Mesendoderm (in vitro differentiated cells): ENCODE results near the gene USP30.

Experiments used
- DNase-seq: peaks from one replicate; pipeline ENCODE4 v3.0.0; 2013
- H2AK5ac ChIP-seq: 2 replicates; pipeline ENCODE4 v1.6.1; 2013; ENCODE audit warnings: low read length, inconsistent platforms
- H2BK120ac ChIP-seq: 2 replicates; pipeline ENCODE4 v1.6.1; 2013; ENCODE audit warnings: low read depth, mild to moderate bottlenecking, low read length, moderate library complexity, mixed read lengths
- H2BK15ac ChIP-seq: replicated peaks from 2 replicates; pipeline ENCODE4 v1.6.1; 2013; ENCODE audit warnings: low read depth, mild to moderate bottlenecking, moderate library complexity
- H2BK5ac ChIP-seq: 2 replicates; pipeline ENCODE4 v1.6.1; 2013; ENCODE audit warnings: low read length, inconsistent platforms
- H3K18ac ChIP-seq: 2 replicates; pipeline ENCODE4 v1.6.1; 2013; ENCODE audit warnings: mild to moderate bottlenecking, low read length, mixed read lengths
- H3K23ac ChIP-seq: one replicate; pipeline ENCODE4 v1.6.1; 2013; ENCODE audit warnings: low read length
- H3K27ac ChIP-seq: 2 replicates; pipeline ENCODE4 v1.5.1; 2013; ENCODE audit warnings: low read depth, mild to moderate bottlenecking, inconsistent platforms, low read length, moderate library complexity
- H3K27me3 ChIP-seq: 2 replicates; pipeline ENCODE4 v1.6.1; 2013; ENCODE audit warnings: low read length, control low read depth, mild to moderate bottlenecking, inconsistent platforms; ENCODE audit not compliant: insufficient read depth, poor library complexity
- H3K36me3 ChIP-seq: 2 replicates; pipeline ENCODE4 v1.6.1; 2013; ENCODE audit warnings: low read length, inconsistent platforms; ENCODE audit not compliant: control insufficient read depth, insufficient read depth
- H3K4ac ChIP-seq: one replicate; pipeline ENCODE4 v1.6.1; 2013; ENCODE audit warnings: low read depth, mild to moderate bottlenecking, low read length, moderate library complexity
- H3K4me1 ChIP-seq: 2 replicates; pipeline ENCODE4 v1.6.1; 2013; ENCODE audit warnings: low read depth, low read length, inconsistent platforms; ENCODE audit not compliant: control insufficient read depth
- H3K4me2 ChIP-seq: 2 replicates; pipeline ENCODE4 v1.6.1; 2013; ENCODE audit warnings: low read length
- H3K4me3 ChIP-seq: 2 replicates; pipeline ENCODE4 v1.5.1; 2013; ENCODE audit warnings: mild to moderate bottlenecking, low read length
- H3K56ac ChIP-seq: one replicate; pipeline ENCODE4 v1.6.1; 2013; ENCODE audit warnings: low read length
- H3K79me1 ChIP-seq: 2 replicates; pipeline ENCODE4 v1.6.1; 2013; ENCODE audit warnings: low read length, inconsistent platforms
- H3K79me2 ChIP-seq: 2 replicates; pipeline ENCODE4 v1.6.1; 2013; ENCODE audit warnings: mild to moderate bottlenecking, low read length; ENCODE audit not compliant: control insufficient read depth, insufficient read depth
- H3K9ac ChIP-seq: 2 replicates; pipeline ENCODE4 v1.6.1; 2013; ENCODE audit warnings: low read length, inconsistent platforms
- H4K5ac ChIP-seq: one replicate; pipeline ENCODE4 v1.6.1; 2013; ENCODE audit warnings: low read length
- H4K8ac ChIP-seq: one replicate; pipeline ENCODE4 v1.6.1; 2013; ENCODE audit warnings: low read depth, mild to moderate bottlenecking, control low read depth, low read length, moderate library complexity
- WGBS: extraction: QIAGEN DNeasy Blood & Tissue Kit; methylation state at CpG from one replicate; pipeline ENCODE4 v1.1.7; 2013; ENCODE audit warnings: low lambda C conversion rate, missing lambda C conversion rate; ENCODE audit not compliant: insufficient coverage; ENCODE audit errors: extremely low coverage; 5-methylcytosine and 5-hydroxymethylcytosine counted together

Gene USP30

GRCh38 chr12:109112720-109113465, 60.5 kb downstream of the USP30 start:
- H2BK15ac ChIP-seq, result no peak overlapping the region
- peaks cover 3% of the 10 kb centered on the region for H3K36me3 ChIP-seq
- H4K8ac ChIP-seq, result no peak overlapping the region
- H3K56ac ChIP-seq, result no peak overlapping the region
- no peak overlapping the region for H3K4me2 ChIP-seq
- H3K4ac ChIP-seq, result no peak overlapping the region
- H3K23ac ChIP-seq, result no peak overlapping the region
- WGBS, result no CpG with 5 or more reads among the region's 11 CpGs
- H3K27ac ChIP-seq, result no peak overlapping the region
- H4K5ac ChIP-seq, result no peak overlapping the region
- H2AK5ac ChIP-seq, result no peak overlapping the region
- no peaks in the 10 kb centered on the region for H3K27me3 ChIP-seq
- no peaks in the 10 kb centered on the region for H3K79me2 ChIP-seq
- no peak overlapping the region for H3K18ac ChIP-seq
- DNase-seq, result no peak
- no peak overlapping the region for H3K9ac ChIP-seq
- no peak overlapping the region for H2BK5ac ChIP-seq
- no peaks in the 10 kb centered on the region for H3K4me1 ChIP-seq
- H2BK120ac ChIP-seq, result no peak overlapping the region
- no peaks in the 10 kb centered on the region for H3K79me1 ChIP-seq
- no peak overlapping the region for H3K4me3 ChIP-seq

GRCh38 chr12:109113661-109114321, 61.4 kb downstream of the USP30 start:
- no peak overlapping the region for H3K27ac ChIP-seq
- no peak overlapping the region for H4K5ac ChIP-seq
- no peak overlapping the region for H3K56ac ChIP-seq
- H3K79me1 ChIP-seq, result no peaks in the 10 kb centered on the region
- H3K27me3 ChIP-seq, result no peaks in the 10 kb centered on the region
- no peak overlapping the region for H3K23ac ChIP-seq
- no CpG with 5 or more reads among the region's 5 CpGs for WGBS
- H4K8ac ChIP-seq, result no peak overlapping the region
- H2BK5ac ChIP-seq, result no peak overlapping the region
- H3K9ac ChIP-seq, result no peak overlapping the region
- H3K4me1 ChIP-seq, result no peaks in the 10 kb centered on the region
- H2AK5ac ChIP-seq, result no peak overlapping the region
- H2BK15ac ChIP-seq, result no peak overlapping the region
- no peak overlapping the region for H3K18ac ChIP-seq
- H3K36me3 ChIP-seq, result peaks cover 3% of the 10 kb centered on the region
- no peak overlapping the region for H3K4me2 ChIP-seq
- DNase-seq, result no peak
- H3K4me3 ChIP-seq, result no peak overlapping the region
- no peak overlapping the region for H3K4ac ChIP-seq
- H3K79me2 ChIP-seq, result no peaks in the 10 kb centered on the region
- H2BK120ac ChIP-seq, result no peak overlapping the region

GRCh38 chr12:109114644-109115043, 62.3 kb downstream of the USP30 start:
- Histone ChIP-seq H3K79me2 (no peaks in the 10 kb centered on the region), H3K27me3 (no peaks in the 10 kb centered on the region), H2BK15ac (no peak overlapping the region), H3K9ac (no peak overlapping the region), H3K79me1 (no peaks in the 10 kb centered on the region), H3K36me3 (no peaks in the 10 kb centered on the region), H3K27ac (no peak overlapping the region), H3K23ac (no peak overlapping the region), H3K4me1 (no peaks in the 10 kb centered on the region), H2BK120ac (no peak overlapping the region), H4K5ac (no peak overlapping the region), H2AK5ac (no peak overlapping the region), H2BK5ac (no peak overlapping the region), H3K4me2 (no peak overlapping the region), H3K56ac (no peak overlapping the region), H3K18ac (no peak overlapping the region), H3K4ac (no peak overlapping the region), H4K8ac (no peak overlapping the region), H3K4me3 (no peak overlapping the region)
- DNase-seq, result no peak
- no CpG with 5 or more reads among the region's 2 CpGs for WGBS

GRCh38 chr12:109115404-109115757, 63.0 kb downstream of the USP30 start:
- H3K4me1 ChIP-seq, result no peaks in the 10 kb centered on the region
- no peak overlapping the region for H2BK5ac ChIP-seq
- H3K36me3 ChIP-seq, result no peaks in the 10 kb centered on the region
- no peaks in the 10 kb centered on the region for H3K79me2 ChIP-seq
- WGBS, result no CpG with 5 or more reads among the region's 3 CpGs
- H4K8ac ChIP-seq, result no peak overlapping the region
- no peak overlapping the region for H4K5ac ChIP-seq
- H3K56ac ChIP-seq, result no peak overlapping the region
- no peak overlapping the region for H2BK15ac ChIP-seq
- H2AK5ac ChIP-seq, result no peak overlapping the region
- H3K18ac ChIP-seq, result no peak overlapping the region
- no peaks in the 10 kb centered on the region for H3K79me1 ChIP-seq
- H3K27me3 ChIP-seq, result no peaks in the 10 kb centered on the region
- H3K4me3 ChIP-seq, result no peak overlapping the region
- no peak overlapping the region for H3K4ac ChIP-seq
- H3K9ac ChIP-seq, result no peak overlapping the region
- no peak overlapping the region for H3K4me2 ChIP-seq
- no peak overlapping the region for H3K27ac ChIP-seq
- DNase-seq, result no peak
- no peak overlapping the region for H2BK120ac ChIP-seq
- H3K23ac ChIP-seq, result no peak overlapping the region

- Histone ChIP-seq H2AK5ac (no peak within 1 kb of the TSS), H3K23ac (no peak within 1 kb of the TSS), H3K27me3 (no peaks in the 10 kb centered on the region), H2BK120ac (no peak within 1 kb of the TSS), H3K4me1 (no peaks in the 10 kb centered on the region), H2BK5ac (no peak within 1 kb of the TSS), H3K4ac (no peak within 1 kb of the TSS), H3K36me3 (no peaks in the 10 kb centered on the region), H3K4me3 (no peak within 1 kb of the TSS), H3K18ac (no peak within 1 kb of the TSS), H3K79me2 (no peaks in the 10 kb centered on the region), H4K8ac (no peak within 1 kb of the TSS), H3K56ac (no peak within 1 kb of the TSS), H3K79me1 (no peaks in the 10 kb centered on the region), H4K5ac (no peak within 1 kb of the TSS), H2BK15ac (no peak within 1 kb of the TSS), H3K27ac (no peak within 1 kb of the TSS), H3K9ac (no peak within 1 kb of the TSS), H3K4me2 (no peak within 1 kb of the TSS)
- WGBS, result no CpG with 5 or more reads among the region's 14 CpGs
- no peak for DNase-seq
Measured at GRCh38 chr12:109115758-109116610, 63.6 kb downstream of the USP30 start, which contains the start of gene ACACB. Gene ACACB, plus strand, starts transcription at chr12:109116587. Its CDS starts 22,819 bp downstream, at chr12:109139406.
